GM20431 (cell line): Measurements from ENCODE around the gene MAT2B.

ENCODE experiments used
- in situ Hi-C: fragments of 300-500 bp; cut with MseI, MboI; formaldehyde crosslinking; loops from one replicate; pipeline ENCODE4 v1.15.0; 2020; ENCODE audit warnings: low sequenced_read_pairs; ENCODE audit not compliant: unreplicated experiment

Gene MAT2B

DNA sequence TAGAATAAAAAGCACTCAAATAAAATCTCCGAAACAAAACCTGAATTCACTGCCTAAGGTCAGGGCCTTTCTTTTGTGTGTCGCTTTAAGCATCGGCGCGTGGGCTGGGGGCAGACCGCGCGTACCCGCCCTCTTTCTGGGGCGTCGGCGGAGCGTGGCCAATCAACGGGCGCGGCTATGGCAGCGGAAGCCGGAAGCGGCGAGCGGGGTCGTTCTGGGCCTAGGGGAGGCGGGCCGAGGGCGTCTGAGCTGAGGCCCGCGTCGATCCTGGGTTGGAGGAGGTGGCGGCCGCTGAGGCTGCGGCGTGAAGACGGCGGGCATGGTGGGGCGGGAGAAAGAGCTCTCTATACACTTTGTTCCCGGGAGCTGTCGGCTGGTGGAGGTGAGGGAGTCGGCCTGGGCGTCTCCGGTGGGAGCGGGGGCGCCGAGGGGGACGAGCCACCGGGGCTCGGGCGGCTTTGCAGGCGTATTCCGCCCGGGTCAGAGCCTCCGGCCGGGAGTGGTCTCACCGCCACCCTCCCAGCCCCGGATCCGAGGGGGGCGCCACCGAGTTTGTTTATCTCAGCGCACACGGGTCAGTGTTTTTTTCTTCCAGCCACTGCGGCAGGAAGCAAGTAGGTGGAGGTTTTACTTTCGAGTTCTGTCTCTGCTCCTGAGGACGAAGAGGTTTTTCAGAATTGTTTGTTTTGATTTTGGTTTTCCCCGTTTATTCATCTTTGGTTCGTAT is at the start of gene MAT2B:
TSS of gene MAT2B (plus strand) at position 252 of the 727 bp plus-strand sequence. CDS start at position 320, 68 bp downstream.
- in situ Hi-C loops = no loop called here

DNA sequence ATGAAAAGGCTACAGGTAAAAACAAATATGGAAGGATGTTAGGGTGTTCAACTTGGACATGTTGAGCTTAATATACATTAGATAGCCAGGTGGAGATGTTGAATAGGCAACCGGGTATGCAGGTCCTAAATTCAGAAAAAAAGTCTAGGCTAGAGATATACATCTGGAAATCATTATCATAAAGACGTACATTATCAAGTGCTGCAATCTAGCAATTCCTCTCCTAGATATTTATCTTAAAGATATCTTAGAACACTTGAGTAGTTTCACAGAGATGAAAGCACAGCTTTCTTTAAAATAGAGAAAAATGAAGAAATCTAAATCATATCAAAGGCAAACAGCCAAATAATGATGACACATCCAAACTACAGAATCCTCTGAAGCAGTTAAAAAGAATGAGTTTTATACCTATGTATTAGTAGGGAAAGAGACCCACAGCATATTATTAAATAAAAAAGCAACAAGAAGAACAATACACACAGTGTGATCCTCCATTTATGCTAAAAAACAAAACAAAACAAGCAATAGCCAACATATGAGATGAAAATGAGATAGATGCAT is 49.3 kb upstream of the MAT2B start:
- in situ Hi-C loops = no loop called here

- in situ Hi-C loops = no loop called here
These were observed 48.6 kb upstream of the MAT2B start for GRCh38 chr5:163456840-163457239.

GRCh38 chr5:163458778-163459385 is 46.5 kb upstream of the MAT2B start:
- in situ Hi-C loops = no loop called here

GRCh38 chr5:163459462-163459818 is 46.0 kb upstream of the MAT2B start:
- in situ Hi-C loops = no loop called here

DNA sequence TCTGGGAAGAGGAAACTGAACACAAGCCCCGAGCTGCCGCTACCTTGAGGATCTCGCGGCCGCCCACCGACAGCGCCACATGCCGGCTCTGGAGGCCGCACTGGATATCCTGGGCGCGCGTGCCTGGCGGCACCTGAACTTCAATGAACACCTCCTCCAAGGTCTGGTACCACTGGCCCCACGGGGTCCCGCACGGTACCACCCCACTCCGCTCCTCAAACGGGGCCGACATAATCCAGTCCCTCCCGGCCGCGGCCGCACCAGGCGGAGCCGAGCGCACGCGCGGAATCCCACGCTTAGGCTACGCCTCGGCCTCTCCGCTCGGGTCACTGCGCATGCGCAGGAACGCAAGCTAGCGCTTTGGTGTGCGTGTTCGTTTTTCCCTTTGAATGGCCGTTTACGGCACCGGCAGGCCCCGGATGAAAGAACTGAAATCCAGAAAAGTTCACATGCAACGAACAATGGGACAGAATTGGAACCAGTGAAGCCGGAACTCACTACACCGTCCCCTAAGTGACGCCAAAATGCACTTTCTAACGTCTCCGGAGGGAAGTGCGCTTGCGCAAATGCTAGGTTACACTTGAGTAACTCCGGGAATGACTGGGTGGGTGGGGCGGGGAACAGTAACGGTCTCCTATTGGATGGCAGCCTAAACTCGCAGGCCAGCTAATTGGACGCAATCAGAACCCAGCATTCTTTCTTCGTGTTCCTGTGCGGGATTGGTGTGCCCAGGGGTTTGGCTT is 45.4 kb upstream of the MAT2B start, which contains the start of gene NUDCD2:
TSS of gene NUDCD2 (minus strand) at position 284 of the 743 bp plus-strand sequence. CDS start at position 232, 52 bp downstream.
- in situ Hi-C loops = no loop called here

- in situ Hi-C loops = no loop called here
These were observed 44.8 kb upstream of the MAT2B start, which contains the start of gene HMMR for GRCh38 chr5:163460562-163461171. Gene HMMR (plus strand): TSS chr5:163460632. CDS start chr5:163460693, 61 bp downstream.

DNA sequence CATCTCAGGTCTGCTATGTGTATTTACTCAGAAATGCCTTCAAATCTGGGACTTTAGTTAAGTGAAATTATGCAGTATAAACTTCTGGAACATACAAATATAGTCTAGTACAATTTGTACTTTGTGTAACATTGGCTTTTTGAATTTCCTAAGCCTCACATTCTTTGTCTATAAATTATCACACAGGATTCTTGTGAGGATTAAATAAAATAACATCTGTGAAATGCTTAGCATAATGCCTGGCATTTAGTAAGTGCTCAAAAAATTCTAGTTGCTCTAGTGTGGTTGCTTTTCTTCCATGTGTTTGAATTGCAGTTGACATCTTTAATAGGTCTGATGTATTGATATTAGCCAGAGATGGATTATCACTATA is 42.4 kb upstream of the MAT2B start:
- in situ Hi-C loops = no loop called here

DNA sequence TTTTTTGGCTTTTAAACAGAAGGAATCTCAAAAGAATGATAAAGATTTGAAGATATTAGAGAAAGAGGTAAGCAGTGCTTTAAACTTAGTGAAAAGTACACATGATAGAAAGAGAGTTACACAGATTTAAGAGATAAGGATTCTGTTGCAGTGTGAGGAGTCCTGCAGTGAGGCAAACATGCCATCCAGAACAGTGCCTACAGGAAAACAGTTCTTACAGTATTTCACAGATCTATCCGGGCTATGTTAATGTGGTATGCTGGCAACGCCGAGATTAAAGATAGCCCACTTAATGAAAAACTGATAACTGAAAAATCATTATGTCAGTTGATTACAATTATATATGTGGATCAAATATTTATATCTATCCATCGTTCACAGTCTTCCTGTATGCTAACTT is 37.7 kb upstream of the MAT2B start:
- in situ Hi-C loops = no loop called here

- in situ Hi-C loops = no loop called here
These were observed 31.7 kb upstream of the MAT2B start for GRCh38 chr5:163473635-163474243.

DNA sequence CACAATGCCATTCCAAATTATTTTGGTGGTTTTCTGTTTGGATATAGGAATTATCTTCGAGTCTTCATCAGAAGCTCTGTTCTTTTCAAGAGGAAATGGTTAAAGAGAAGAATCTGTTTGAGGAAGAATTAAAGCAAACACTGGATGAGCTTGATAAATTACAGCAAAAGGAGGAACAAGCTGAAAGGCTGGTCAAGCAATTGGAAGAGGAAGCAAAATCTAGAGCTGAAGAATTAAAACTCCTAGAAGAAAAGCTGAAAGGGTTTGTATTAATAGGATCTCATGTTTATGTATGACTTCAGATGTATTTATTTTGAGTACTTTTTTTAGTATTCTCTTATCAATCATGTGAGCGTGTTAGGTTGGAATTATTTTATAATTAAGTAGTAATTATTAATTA is 30.0 kb upstream of the MAT2B start:
- in situ Hi-C loops = no loop called here

GRCh38 chr5:163478126-163478981 is 27.1 kb upstream of the MAT2B start:
- in situ Hi-C loops = no loop called here

DNA sequence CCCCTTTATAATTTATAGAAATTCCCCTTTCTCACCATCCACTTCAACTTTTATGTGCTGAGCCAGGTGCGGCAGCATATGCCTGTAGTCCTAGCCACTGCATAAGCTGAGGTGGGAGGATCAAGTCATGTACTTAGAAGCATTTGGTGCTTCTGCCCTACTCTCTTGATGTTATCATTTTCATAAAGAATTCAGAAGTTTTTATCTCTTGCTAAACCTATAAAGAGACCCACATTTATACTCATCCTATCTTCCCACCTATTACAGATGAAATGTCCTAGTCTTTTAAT is 26.5 kb upstream of the MAT2B start:
- in situ Hi-C loops = no loop called here

GRCh38 chr5:163489055-163489744 is 16.2 kb upstream of the MAT2B start:
- in situ Hi-C loops = no loop called here

DNA sequence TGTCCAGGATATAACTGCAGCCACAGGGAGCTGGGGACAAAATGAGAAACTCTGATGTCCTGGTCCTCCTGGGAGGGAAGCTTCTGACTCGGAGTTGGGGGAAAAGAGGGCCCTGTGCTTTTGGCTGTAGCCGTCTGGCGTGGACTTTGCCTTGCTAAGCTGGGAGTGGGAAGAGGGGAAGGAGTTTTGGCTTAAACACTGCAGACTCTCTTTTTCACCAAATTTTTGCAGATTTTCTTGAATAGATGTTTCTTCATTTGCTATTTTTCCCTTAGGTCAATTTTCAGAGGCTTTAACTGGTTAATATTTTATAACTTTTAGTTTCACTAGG is 15.7 kb upstream of the MAT2B start:
- in situ Hi-C loops = no loop called here

DNA sequence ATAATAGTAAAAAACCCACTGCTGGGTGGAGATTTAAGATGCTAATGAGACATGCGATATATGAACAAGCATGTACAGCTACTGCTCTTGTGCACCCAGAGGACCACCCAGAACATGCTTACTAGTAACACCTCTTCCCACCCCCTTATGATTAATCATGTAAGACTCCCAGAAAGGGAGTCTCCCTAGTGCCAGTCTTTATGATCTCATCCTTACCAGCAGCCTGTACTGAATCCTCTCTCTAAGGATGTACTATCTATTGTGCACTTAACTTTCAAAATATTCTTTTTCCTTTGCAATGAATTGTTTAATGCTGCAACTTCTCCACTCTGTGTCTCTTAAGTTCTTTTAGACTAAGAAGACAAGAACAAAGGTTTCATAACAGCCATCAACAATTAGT is 9.1 kb upstream of the MAT2B start:
- in situ Hi-C loops = no loop called here

DNA sequence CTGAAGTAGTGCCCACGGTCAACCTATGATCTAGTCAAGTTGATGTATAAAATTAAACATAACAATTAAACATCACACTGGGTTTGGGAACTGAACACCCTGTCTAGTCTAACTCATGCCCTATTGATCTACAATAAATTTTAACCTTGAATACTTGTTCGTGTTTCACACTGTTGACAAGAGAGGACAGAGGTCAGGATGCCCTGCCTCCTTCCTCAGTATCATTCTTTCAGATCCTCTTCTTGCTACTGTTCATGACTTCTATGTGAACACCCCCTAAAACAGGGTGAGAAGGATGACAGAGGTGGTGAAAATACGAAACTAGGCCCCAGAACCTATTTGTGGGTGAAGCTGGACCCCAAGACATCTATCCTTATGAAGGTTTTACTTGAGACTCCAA is 8.1 kb upstream of the MAT2B start:
- in situ Hi-C loops = no loop called here

GRCh38 chr5:163498886-163499285 is 6.5 kb upstream of the MAT2B start:
- in situ Hi-C loops = no loop called here

GRCh38 chr5:163502521-163502920 is 2.9 kb upstream of the MAT2B start:
- in situ Hi-C loops = no loop called here
